Subcutaneous adipose tissue (tissue), 4 donors: ENCODE results near the gene IFT43. TPM values are rescaled to one million over a fixed set of nuclear protein-coding genes. Genes with fewer than 3 reads are reported as not detected.

ENCODE experiments used
- total RNA-seq, 4 donors: library from RNA; depleted of rRNA; stranded (reverse); fragments of >200 nt; gene quantifications; one replicate each; pipeline ENCODE4 v1.1.0, GENCODE V29; 2016
- TF ChIP-seq, protein P1 (sequence below): fragments of 450-650 bp; IDR thresholded peaks from one replicate; pipeline ENCODE4 v1.5.1; 2016; ENCODE audit warnings: low read depth, mild to moderate bottlenecking, control low read depth, antibody characterized with exemption, moderate library complexity

IFT43 gene
- total RNA-seq, 4 donors from 2014 or later, result 25.3 to 38.2 (median 28.9) TPM

DNA sequence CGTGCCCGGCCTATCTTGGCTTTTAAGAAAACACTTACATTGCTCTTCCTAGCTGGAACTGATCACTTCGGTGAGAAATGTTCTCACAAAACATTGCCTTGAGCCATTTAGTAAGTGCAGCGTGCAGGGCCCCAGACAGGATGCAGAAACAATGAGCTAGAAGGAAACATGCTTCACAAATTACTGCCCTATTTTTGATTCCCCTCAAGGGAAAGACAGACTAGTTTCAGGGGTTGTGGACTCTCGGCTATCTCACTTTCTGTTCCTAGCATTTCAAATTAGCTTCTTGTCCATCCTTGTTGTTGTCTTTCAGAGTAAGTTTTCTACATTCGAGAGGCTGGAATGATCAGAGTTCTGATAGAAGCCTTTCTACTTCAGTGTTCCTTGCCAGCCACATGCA is 25.3 kb upstream of the IFT43 start:
- TF ChIP-seq, protein P1, sequence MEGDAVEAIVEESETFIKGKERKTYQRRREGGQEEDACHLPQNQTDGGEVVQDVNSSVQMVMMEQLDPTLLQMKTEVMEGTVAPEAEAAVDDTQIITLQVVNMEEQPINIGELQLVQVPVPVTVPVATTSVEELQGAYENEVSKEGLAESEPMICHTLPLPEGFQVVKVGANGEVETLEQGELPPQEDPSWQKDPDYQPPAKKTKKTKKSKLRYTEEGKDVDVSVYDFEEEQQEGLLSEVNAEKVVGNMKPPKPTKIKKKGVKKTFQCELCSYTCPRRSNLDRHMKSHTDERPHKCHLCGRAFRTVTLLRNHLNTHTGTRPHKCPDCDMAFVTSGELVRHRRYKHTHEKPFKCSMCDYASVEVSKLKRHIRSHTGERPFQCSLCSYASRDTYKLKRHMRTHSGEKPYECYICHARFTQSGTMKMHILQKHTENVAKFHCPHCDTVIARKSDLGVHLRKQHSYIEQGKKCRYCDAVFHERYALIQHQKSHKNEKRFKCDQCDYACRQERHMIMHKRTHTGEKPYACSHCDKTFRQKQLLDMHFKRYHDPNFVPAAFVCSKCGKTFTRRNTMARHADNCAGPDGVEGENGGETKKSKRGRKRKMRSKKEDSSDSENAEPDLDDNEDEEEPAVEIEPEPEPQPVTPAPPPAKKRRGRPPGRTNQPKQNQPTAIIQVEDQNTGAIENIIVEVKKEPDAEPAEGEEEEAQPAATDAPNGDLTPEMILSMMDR, result no peak

DNA sequence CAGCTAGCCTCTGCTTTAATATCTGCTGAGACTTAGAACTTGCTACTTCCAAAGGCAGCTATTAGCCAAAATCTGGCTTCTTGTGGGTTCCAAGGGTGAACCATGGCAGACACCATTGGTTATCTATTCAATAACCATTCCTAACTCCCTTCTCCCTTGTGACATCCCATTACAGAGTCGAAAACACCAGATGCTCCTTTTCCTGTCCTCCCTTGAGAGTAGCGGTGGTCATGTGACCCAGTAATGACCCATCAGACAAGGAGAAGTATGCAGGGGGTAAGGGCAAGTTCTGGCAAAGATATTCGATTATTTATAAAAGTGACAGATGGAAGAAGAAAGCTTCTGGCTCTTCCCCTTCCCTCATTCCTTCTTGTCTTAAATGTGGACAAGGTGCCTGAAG is 23.9 kb upstream of the IFT43 start:
- TF ChIP-seq, protein P1, result no peak

DNA sequence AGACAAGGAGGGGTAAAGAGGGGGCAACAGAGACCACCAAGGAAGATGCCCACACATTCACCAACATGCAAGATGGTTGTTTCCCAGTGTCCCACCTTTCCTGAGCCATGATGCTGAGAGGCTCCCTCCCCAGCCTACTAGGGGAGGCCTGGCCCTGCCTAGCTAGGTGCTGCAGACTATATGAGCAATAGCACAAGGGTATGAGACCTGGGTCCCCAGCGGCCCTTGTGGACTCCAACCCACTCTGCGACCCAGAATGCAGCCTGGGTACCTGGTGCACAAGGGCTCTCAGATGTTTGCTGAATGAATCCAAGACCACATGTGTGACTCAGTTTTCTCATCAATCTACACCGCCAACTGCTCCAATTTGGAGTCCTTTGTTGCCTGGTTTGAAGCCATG is 17.7 kb upstream of the IFT43 start:
- TF ChIP-seq, protein P1, result no peak

DNA sequence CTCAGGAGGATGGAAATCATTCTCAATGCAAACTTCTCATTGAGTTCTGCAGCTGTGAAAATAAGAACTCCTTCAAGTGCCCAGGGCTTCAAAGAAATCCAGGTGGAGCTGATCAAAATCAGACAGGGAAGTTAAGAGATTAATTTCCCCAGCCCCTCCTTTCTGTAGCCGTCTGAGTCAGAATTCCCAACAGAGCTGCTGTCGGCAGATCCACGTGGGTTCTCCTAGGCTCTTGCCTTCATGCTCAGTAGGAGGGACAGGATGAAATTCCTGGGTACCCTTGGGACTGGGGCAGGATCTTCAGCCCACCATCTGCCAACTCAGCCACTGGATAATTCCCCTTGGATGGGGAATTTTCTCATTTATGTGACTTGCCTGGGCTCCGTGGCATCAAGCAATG is 17.1 kb upstream of the IFT43 start:
- TF ChIP-seq, protein P1, result no peak

DNA sequence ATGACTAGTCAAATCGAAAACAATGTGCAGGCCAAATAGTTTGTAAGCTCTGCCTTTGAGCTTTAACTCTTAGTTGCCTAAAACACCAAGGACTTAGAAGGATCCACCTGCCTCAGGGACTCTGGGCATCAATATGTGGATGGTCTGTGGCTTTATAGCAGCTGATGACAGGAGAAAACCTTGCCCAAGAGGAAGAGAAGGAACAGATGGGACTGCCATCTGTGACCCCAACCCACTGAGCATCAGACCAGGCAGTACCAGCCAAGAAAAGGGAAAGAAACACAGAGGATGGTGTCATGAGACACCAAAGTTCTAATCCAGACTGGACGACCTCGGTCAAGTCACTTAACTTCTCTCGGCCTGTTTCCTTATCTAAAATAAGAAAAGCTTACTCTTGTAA is 16.4 kb upstream of the IFT43 start:
- TF ChIP-seq, protein P1, result no peak

DNA sequence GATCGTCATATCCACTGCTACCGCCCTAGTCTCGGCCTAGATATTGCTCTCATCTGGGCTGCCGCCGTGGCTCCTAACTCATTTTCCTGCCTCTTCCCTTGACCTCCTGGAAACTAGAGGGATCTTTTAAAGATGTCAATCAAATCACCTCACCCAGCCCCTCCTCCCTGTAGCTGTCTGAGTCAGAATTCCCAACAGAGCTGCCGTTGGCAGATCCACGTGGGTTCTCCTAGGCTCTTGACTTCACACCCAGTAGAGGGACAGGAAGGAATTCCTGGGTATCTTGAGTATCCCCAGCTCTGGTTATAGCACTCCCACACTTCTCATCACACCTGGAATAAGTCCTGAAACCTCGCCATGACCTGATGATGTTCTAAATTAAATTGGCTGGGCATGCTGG is 15.7 kb upstream of the IFT43 start:
- TF ChIP-seq, protein P1, result no peak

DNA sequence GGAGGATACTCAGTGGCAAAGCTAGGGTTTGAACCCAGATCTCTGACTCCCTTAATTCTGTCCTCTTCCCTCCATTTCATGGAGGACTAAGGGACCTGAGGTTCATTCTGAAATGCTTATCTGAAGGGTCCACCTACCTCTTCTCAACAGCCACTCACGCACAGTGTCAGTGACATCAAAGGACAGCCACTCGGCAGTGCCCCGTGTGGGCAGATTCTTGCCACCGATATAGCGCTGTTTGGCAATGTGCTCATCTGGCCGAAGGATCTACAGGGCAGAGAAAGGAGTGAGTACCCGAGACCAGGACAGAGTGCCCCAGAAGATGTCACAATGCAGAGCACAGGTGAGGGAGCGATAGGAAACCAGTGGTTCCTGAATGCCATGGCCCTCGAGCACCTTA is 14.6 kb upstream of the IFT43 start:
- TF ChIP-seq, protein P1, result no peak
